Measurements from ENCODE around the gene SLC6A11.

The SLC6A11 gene

DNA sequence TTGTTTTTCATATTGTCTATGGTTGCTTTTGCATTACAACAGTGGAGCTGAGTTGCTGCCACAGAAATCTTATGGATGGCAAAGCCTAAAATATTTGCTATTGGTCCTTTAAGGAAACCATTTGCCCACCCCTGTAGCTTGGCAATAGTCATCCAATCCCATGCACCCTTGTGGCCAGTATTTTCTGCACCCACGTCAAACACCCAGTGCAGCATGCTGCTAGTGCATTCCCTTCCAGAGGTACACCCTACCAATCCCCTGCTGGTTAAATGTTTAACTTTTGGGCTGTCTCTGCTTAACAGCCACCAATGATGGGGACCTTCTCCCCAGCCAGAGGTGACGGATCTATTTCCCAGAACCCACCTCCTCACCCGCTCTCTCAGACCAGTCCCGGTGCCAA lies 23.8 kb upstream of the SLC6A11 start:
- no peak for DNase-seq

DNA sequence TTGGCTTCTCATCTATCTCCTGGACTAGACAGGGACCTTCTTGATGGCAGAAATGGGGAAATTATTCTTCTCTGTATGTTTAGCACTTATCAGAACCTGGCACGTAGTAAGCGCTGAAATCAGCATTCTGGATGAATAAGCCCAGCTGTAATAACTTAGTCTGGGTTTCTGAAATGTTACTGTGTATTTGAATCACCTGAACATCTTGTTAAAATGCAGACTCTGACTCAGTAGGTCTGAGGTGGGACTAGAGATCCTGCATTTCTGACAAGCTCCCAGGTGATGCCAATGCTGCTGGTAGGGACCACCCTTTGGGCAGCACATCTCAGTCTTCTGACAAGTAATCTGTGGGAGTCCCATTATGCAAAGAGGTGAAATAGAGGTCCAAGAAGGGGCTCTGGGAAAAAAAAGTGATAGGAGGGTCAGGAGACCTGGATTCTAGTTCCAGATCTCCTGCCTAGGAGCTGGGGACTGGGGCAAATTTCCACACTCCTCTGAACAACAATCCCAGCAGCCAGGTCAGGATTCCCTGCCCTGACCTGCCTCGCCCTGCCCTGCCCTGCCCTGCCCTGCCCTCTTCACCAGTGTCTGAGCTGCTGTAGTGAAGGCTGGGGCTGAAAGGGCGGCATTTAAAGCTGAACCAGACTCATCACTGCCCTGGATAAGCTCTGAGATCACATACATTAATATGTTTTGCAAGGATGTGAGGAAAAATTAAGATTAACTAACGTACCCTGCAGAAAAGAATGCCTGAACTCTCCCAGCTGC lies 17.2 kb upstream of the SLC6A11 start:
- DNase-seq = no peak

GRCh38 chr3:10804183-10804648 lies 11.8 kb upstream of the SLC6A11 start:
- no peak for DNase-seq

DNA sequence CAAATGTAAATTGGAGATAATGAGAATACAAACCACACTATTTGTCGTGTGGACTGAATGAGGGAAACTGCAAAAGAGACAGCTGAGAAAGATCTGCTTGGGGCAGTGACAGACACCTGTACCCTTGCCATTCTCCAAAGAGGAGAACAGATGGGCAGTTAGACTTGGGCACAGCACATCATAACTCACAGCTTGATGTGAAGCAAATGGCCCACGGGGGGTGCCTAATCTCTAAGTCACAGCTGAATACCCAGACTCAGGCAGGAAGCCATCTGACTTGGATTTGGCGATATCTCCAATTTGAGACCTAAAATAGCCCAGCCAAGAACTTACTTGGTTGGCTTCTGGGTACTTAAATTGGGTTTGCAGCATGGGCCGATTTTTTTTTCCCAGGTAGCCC lies 10.0 kb upstream of the SLC6A11 start:
- no peak for DNase-seq

GRCh38 chr3:10808130-10808735 lies 7.8 kb upstream of the SLC6A11 start:
- no peak for DNase-seq

DNA sequence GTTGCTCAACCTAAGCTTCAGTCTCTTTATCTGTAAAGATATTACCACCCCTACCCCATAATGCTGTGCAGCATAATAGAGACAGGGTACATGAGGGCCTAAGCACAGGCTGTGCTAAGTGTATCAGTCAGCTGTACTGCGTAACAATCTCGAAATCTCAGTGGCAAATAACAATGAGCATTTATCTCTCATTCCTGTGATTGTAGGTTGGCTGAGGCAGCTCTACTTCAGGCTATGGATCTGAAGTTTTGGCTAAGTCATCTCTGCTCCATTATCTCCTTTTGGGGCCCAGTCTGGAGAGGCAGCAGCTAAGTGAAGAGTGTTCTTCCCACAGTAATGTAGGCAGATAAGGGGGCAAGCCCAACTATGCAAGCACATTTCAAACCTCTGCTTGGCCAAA lies 7.1 kb upstream of the SLC6A11 start:
- DNase-seq = no peak

GRCh38 chr3:10810376-10810775 lies 5.7 kb upstream of the SLC6A11 start:
- DNase-seq = no peak

- DNase-seq = no peak
These were observed 2.6 kb upstream of the SLC6A11 start for GRCh38 chr3:10813425-10813824.

GRCh38 chr3:10814623-10815022 lies 1.4 kb upstream of the SLC6A11 start:
- DNase-seq = no peak

GRCh38 chr3:10815487-10815886 lies 541 bp upstream of the SLC6A11 start:
- no peak for DNase-seq

DNA sequence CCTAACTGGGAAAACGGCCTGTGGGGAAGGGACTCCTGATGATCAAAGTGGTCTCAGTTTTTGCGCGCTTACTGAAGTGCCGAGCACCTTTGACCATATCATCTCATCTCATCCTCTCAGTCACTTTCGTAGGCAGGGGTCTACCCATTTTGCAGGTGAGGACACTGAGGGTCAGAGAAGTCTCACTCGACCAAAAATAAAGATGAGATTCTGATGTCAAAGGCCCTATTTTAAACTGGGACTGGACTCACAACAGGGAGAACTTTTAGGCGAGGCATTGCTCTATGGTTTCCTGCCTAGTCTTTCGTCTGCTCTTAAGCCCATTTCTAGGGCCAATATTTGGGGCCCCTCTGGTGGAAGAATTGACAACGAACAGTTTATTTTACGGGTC lies 830 bp downstream of the SLC6A11 start:
- no peak for DNase-seq

DNA sequence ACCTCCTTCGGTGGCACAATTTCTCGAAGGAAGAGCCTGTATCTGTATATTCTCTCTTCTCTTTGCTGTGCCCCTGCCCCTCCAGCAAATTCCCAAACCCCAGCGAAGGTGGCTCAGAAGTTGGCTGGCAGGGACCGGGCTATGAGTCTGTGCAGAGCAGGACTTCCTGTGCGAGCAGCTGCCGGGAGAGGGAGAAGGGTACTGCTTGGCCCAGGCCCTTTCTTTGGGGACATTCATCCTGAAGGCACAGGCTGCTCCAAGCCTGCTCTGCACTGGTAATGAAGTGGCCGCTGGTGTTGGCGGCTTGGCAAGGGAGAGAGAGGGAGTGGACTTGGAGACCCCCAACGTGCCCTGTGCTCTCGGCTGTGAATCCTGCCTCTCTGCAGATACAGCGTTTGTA lies 1.5 kb downstream of the SLC6A11 start:
- DNase-seq = no peak

- no peak for DNase-seq
These were observed 6.0 kb downstream of the SLC6A11 start for GRCh38 chr3:10822055-10822454.

GRCh38 chr3:10822708-10823515 lies 6.9 kb downstream of the SLC6A11 start:
- DNase-seq = no peak

DNA sequence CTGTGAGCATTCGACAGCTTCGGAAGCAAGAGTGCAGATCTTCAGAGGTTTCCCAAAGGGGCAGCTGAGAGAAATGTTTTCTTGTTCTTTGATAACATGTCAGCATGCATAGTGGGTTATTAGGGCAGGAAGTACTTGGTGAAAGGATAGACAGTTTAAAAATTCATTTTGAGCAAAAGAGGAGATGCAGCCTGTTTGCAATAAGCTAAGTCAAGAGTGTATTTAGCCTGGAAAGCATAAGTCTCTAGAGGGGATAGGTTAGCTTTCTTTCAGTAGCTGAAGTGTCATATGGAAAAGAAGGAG lies 7.4 kb downstream of the SLC6A11 start:
- DNase-seq = no peak

DNA sequence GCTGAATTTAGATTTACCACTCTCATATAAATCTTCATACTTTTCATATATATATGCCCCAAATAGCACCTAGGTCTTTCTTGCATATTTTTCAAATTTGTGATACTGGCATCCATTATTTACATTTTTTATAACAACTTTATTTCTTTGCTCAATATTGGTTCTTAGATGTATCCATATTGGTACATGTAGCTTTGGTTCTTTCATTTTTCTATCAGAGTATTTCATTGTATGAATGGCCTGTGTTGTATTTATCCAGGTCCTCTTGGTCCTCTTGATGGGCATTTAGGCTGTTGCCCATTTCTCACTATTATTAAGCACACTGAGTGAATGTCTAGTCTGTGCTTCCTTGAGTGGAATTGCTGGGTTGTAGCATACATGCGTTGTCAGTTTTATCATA lies 8.4 kb downstream of the SLC6A11 start:
- no peak for DNase-seq

DNA sequence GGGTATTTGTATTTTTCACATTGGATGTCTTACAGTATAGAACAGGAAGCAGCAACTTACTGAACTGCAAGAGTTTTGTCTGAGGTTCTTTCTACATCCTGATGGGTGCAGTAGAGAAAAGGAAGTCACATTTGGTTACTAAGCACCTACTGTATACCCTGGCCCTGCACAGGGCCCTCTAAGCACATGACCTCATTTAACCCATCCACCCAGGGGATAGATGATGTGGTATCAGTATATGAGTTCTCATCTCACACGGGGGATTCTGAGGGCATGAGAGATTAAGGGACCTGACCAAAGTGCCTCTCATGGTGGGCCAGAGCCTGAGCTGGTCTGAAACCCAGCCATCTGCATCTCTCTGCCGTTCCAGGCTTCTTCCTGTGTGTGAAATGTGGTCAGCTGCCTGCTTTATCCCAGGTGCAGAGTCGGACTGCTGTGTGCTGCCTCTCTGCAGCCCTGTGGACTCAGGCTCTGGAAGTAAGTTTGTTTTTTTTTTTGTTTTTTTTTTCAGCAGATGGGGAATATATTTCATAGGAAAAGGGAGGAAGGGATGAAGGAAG lies 17.9 kb downstream of the SLC6A11 start:
- DNase-seq = no peak

DNA sequence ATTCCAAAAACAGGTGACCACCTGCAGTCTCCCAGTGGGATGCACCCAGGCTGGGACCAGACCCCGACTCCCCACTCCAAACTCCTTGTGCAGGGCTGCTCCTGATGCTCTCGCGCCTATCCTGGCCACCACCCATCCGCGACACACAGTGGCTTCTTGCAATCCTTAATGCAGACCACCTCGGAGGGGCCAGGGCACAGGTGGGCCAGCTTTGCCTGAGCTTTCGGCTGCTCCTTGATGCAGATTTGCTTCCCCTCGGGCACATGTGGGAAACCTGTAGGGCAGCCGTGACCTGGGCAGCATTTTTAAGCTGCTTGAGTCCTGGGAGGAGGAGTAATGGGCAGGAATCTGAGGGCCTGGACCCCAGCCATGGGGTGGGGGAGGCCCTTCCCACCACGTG lies 18.9 kb downstream of the SLC6A11 start:
- DNase-seq = no peak

DNA sequence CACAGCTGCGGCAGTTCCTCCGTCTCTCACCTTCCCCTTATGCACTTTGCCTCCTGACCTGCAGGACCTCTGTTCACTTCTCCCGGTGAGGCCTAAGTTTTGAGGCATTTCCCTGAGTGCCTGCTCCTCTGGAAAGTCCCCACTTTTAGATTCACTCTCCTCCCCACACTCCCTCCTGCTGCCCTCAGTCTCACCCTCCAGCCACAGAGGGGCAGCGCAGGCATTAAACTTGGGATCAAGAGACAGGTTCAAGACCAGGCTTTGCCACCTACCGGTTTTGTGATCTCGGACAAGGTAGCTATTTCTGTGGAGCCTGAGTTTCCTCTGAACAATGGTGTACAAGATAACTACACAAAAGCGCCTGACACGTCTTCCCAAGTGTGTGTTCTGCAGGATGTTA lies 19.4 kb downstream of the SLC6A11 start:
- no peak for DNase-seq

DNA sequence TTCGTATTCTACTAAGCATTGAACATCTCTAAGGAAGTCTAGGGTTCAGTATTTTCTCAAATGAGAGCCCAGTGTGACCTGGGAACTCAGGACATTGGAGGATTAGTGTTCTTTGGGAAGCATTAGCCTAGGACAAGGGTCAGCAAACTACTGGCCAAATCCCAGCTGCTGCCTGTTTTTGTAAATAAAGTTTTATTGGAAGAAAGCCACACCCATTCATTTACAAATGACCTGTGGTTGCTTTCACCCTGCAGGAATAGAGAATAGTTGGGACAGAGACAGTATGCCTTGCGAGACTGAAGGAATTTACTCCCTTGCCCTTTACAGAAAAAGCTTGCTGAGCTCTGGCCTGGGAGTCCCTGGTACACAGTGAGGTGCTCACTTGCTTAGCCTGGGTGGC lies 20.6 kb downstream of the SLC6A11 start:
- no peak for DNase-seq

GRCh38 chr3:10837849-10838248 lies 21.8 kb downstream of the SLC6A11 start:
- no peak for DNase-seq

- no peak for DNase-seq
These were observed 23.1 kb downstream of the SLC6A11 start for GRCh38 chr3:10839167-10839566.

GRCh38 chr3:10841100-10841499 lies 25.1 kb downstream of the SLC6A11 start:
- no peak for DNase-seq

DNA sequence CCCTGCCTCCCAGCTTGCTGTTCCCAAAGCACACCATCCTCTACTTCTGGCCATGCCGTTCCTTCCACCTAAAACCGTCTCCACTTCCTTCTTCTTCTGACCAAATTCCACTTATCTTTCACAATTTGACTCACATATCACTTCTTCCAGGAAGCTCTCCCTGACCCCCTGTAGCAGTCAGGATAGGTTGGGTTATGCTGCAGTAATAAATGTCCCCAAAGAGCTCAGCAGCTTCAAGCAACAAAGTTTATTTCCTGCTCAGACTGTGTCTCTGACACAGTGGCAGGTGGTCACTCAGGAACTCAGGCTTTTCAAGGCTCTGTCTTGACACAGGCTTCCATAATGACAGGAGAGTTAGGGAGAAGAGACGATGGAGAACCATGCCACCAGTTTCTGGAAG lies 27.4 kb downstream of the SLC6A11 start:
- DNase-seq = no peak
